Heart right ventricle (tissue), 16 donors: Measurements from ENCODE around the gene CFAP161. TPM values are rescaled to one million over a fixed set of nuclear protein-coding genes. Genes with fewer than 3 reads are reported as not detected.

Experiments
- ATAC-seq, 8 donors: fragments of 200-7000 bp; cut with Tn5 transposase; one replicate each; pipeline ENCODE4 v1.9.1; 2020; ENCODE audit warnings: mild to moderate bottlenecking in 8 of 8, moderate library complexity in 8 of 8, moderate number of reproducible peaks in 1 of 8
- DNase-seq, 2 donors: peaks; one replicate each; pipeline ENCODE4 v3.0.0-alpha.2; 2020
- H3K27ac ChIP-seq, 10 donors: fragments of 200-600 bp; sonication (generic) in 2 of 10; one replicate each; pipeline versions ENCODE4 v1.5.0 to v1.8.0; 2020 to 2022; ENCODE audit warnings: mild to moderate bottlenecking in 3 of 10
- H3K27me3 ChIP-seq, 7 donors: fragments of 200-600 bp; one replicate each; pipeline ENCODE4 v1.8.0; 2021 to 2022; ENCODE audit warnings: mild to moderate bottlenecking in 2 of 7
- H3K36me3 ChIP-seq, 9 donors: fragments of 200-600 bp; sonication (generic) in 1 of 9; one replicate each; pipeline versions ENCODE4 v1.5.0 to v1.8.0; 2020 to 2022; ENCODE audit warnings: mild to moderate bottlenecking in 2 of 9
- H3K4me1 ChIP-seq, 9 donors: fragments of 200-600 bp; sonication (generic) in 1 of 9; one replicate each; pipeline versions ENCODE4 v1.5.0 to v1.8.0; 2020 to 2022; ENCODE audit warnings: mild to moderate bottlenecking in 4 of 9
- H3K4me3 ChIP-seq, 10 donors: fragments of 200-600 bp; sonication (generic) in 2 of 10; one replicate each; pipeline versions ENCODE4 v1.5.0 to v1.8.0; 2020 to 2022; ENCODE audit warnings: mild to moderate bottlenecking in 7 of 10, moderate library complexity in 2 of 10
- H3K9me3 ChIP-seq, 11 donors: fragments of 200-600 bp in 10 of 11; sonication (generic) in 2 of 11; one replicate each; pipeline versions ENCODE4 v1.5.0 to v1.8.0; 2013 to 2022; ENCODE audit warnings: mild to moderate bottlenecking in 2 of 11, control low read depth in 1 of 11, moderate library complexity in 1 of 11
- CTCF ChIP-seq, 9 donors: fragments of 200-600 bp; sonication (generic) in 2 of 9; IDR thresholded peaks; one replicate each; pipeline versions ENCODE4 v1.5.0 to v1.8.0; 2021 to 2022; ENCODE audit warnings: antibody characterized with exemption in 9 of 9, mild to moderate bottlenecking in 5 of 9, moderate library complexity in 1 of 9
- WGBS, 2 donors: extraction: QIAGEN DNeasy Blood & Tissue Kit; methylation state at CpG; one replicate each; pipeline ENCODE4 v1.1.7; 2013; ENCODE audit warnings: inconsistent platforms in 1 of 2; 5-methylcytosine and 5-hydroxymethylcytosine counted together
- intact Hi-C, 10 donors: fragments of 100-400 bp; cut with DNase I; formaldehyde crosslinking; loops; one replicate each; pipeline versions ENCODE4 v1.11.1 to v1.14.2; 2022
- polyA plus RNA-seq, 2 donors: library from polyadenylated mRNA; stranded (reverse); fragments of 200-250 nt; gene quantifications; one replicate each; pipeline ENCODE4 v1.2.3, GENCODE V29; 2013
- total RNA-seq, 10 donors: library from RNA; stranded (reverse); fragmentation: NEBNext Ultra II Directional in 3 of 10; extraction: Animal tissue kit (Norgen Biotek cat#: 25700) in 3 of 10; gene quantifications; one replicate each; pipeline versions ENCODE4 v1.2.1 to v1.2.4, GENCODE V29; 2021 to 2023
- donor health status: Arrhythmogenic right ventricular cardiomyopathy.
- donor health status: ischemic (EF 13 %, LVEDD 7.1; RV severe dilation, severe dysfunction).
- donor health status: healthy with polysubstance abuse.
- donor health status: DM: no; HTN: yes; CAD: no.
- donor health status: DM: no; HTN: no; CAD: no.
- donor health status: ischemic (EF 25% LVEDD 6.9; RV normal size, moderate dysfunction).
- donor health status: ischemic (EF 25% LVEDD 5.7; RV mildly dilated, moderate dysfunction).
- donor health status: healthy.
- donor health status: DM: yes; HTN: yes; CAD: no.
- donor health status: Ischemic cardiomyopathy.
- donor health status: ischemic (EF 35%, LVEDD 5.7; RV mildly dilated, moderate dysfunction).
- donor health status: nonischemic (EF 11% LVEDD 7.7; RV severe dilation, severe dysfunction).
- donor health status: DM: yes; HTN: yes; CAD: no.
- donor health status: PGD.
- donor health status: ischemic (EF 29% LVEDD 5.4; RV normal size, mild dysfunction).
- donor health status: nonischemic (EF 23%, LVEDD 6.1; RV moderate dilation, normal function).

CFAP161 gene
- total and polyA plus RNA-seq, 12 donors: 0.28 to 1.2 (median 0.83) TPM

- no peak overlapping the region for H3K4me3 ChIP-seq
- peaks cover 0 to 7% (median 0%) of the 10 kb centered on the region in 9 donors for H3K36me3 ChIP-seq
- DNase-seq (peak; percentile 45 to 61), ATAC-seq (peak; percentile 63 to 93 (median 85))
- intact Hi-C loops: loop anchor here in 2 of 10 donors (1.0 to 10.0 kb wide), 2 partner anchors 35 to 55 kb away; no protein-coding TSS in a partner anchor
- H3K27me3 ChIP-seq: peaks cover 0 to 4% (median 0%) of the 10 kb centered on the region in 7 donors
- TF ChIP-seq CTCF (IDR thresholded peaks at IDR 0.05): no peak
- peaks cover 0 to 2% (median 0%) of the 10 kb centered on the region in 9 donors for H3K4me1 ChIP-seq
- H3K9me3 ChIP-seq: no peaks in the 10 kb centered on the region
- 60 to 66% methylated on average over 11 of the region's 11 CpGs for WGBS, 2 donors
- peak overlapping the region; percentile 5 to 84 (median 64) for H3K27ac ChIP-seq
These were observed 55.7 kb downstream of the CFAP161 start for GRCh38 chr15:81189583-81190283.

GRCh38 chr15:81190922-81191507 lies 56.9 kb downstream of the CFAP161 start:
- WGBS, 2 donors: 87 to 90% methylated on average over 3 of the region's 3 CpGs
- ATAC-seq (peak in 1 of 8 donors; percentile 46), DNase-seq (no peak)
- H3K27ac ChIP-seq: peak overlapping the region in 9 of 10 donors; percentile 26 to 84 (median 62)
- H3K4me3 ChIP-seq: no peak overlapping the region
- no peak for TF ChIP-seq CTCF (IDR thresholded peaks at IDR 0.05)
- H3K9me3 ChIP-seq: no peaks in the 10 kb centered on the region
- peaks cover 0 to 6% (median 0%) of the 10 kb centered on the region in 9 donors for H3K4me1 ChIP-seq
- H3K27me3 ChIP-seq: peaks cover 0 to 4% (median 0%) of the 10 kb centered on the region in 7 donors
- peaks cover 0 to 7% (median 0%) of the 10 kb centered on the region in 9 donors for H3K36me3 ChIP-seq
- intact Hi-C loops: loop anchor here in 1 of 10 donors (1.0 kb wide), 1 partner anchor 33 kb away; no protein-coding TSS in a partner anchor

- WGBS, 2 donors: 89 to 92% methylated on average over 3 of the region's 3 CpGs
- Histone ChIP-seq H3K9me3 (no peaks in the 10 kb centered on the region), H3K36me3 (peaks cover 0 to 7% (median 0%) of the 10 kb centered on the region in 9 donors), H3K4me1 (peaks cover 0 to 6% (median 0%) of the 10 kb centered on the region in 9 donors), H3K27me3 (peaks cover 0 to 4% (median 0%) of the 10 kb centered on the region in 7 donors), H3K27ac (peak overlapping the region in 3 of 10 donors; percentile 33 to 70 (median 46)), H3K4me3 (no peak overlapping the region)
- no peak for DNase-seq
- no peak for TF ChIP-seq CTCF (IDR thresholded peaks at IDR 0.05)
- no peak for ATAC-seq
- intact Hi-C loops: no loop called here
These were observed 57.6 kb downstream of the CFAP161 start for GRCh38 chr15:81191701-81192100.

GRCh38 chr15:81194723-81195122 lies 60.7 kb downstream of the CFAP161 start:
- H3K27ac ChIP-seq: no peak overlapping the region

More at GRCh38 chr15:81194723-81195122, 60.7 kb downstream of the CFAP161 start:
- Histone ChIP-seq H3K9me3 (no peaks in the 10 kb centered on the region), H3K27me3 (peaks cover 0 to 8% (median 0%) of the 10 kb centered on the region in 7 donors), H3K36me3 (no peaks in the 10 kb centered on the region), H3K4me3 (no peak overlapping the region), H3K4me1 (peaks cover 0 to 6% (median 0%) of the 10 kb centered on the region in 9 donors)
- WGBS, 2 donors: 77 to 79% methylated on average over 5 of the region's 5 CpGs
- intact Hi-C loops: no loop called here
- no peak for DNase-seq
- TF ChIP-seq CTCF (IDR thresholded peaks at IDR 0.05): no peak
- ATAC-seq: no peak
